A172 (cell line): ENCODE data around the gene ACTN4. TPM values are rescaled to one million over a fixed set of nuclear protein-coding genes. Genes with fewer than 3 reads are reported as not detected.

ENCODE experiments used
- DNase-seq: peaks from one replicate; pipeline ENCODE4 v3.0.0-alpha.2; 2015; ENCODE audit warnings: low spot score
- total RNA-seq: library from RNA; depleted of rRNA; stranded (reverse); fragments of >200 nt; shearing (Covaris generic); gene quantifications from 2 replicates; pipeline ENCODE4 v1.2.3, GENCODE V29; 2014

The ACTN4 gene
- total RNA-seq, 1 experiment from 2014 or later = 493 TPM

- no peak for DNase-seq
These were observed 76.1 kb downstream of the ACTN4 start for GRCh38 chr19:38723606-38723965.

- DNase-seq = no peak
These were observed 76.8 kb downstream of the ACTN4 start for GRCh38 chr19:38723990-38724854.

GRCh38 chr19:38725469-38726283 lies 78.2 kb downstream of the ACTN4 start:
- DNase-seq = no peak

- DNase-seq = no peak
These were observed 78.8 kb downstream of the ACTN4 start for GRCh38 chr19:38726284-38726673.

- DNase-seq = no peak
These were observed 79.4 kb downstream of the ACTN4 start for GRCh38 chr19:38726761-38727301.

GRCh38 chr19:38727306-38727867 lies 79.9 kb downstream of the ACTN4 start:
- no peak for DNase-seq

GRCh38 chr19:38727868-38728660 lies 80.6 kb downstream of the ACTN4 start:
- DNase-seq = peak; percentile 81

GRCh38 chr19:38728752-38729541 lies 81.5 kb downstream of the ACTN4 start:
- no peak for DNase-seq

GRCh38 chr19:38729653-38730469 lies 82.4 kb downstream of the ACTN4 start:
- DNase-seq = peak; percentile 54

- DNase-seq = no peak
These were observed 83.0 kb downstream of the ACTN4 start for GRCh38 chr19:38730470-38730730.

GRCh38 chr19:38730731-38731589 lies 83.5 kb downstream of the ACTN4 start:
- no peak for DNase-seq

GRCh38 chr19:38731654-38732301 lies 84.3 kb downstream of the ACTN4 start:
- no peak for DNase-seq

- DNase-seq = no peak
These were observed 85.7 kb downstream of the ACTN4 start for GRCh38 chr19:38733241-38733492.

GRCh38 chr19:38733493-38734175 lies 86.2 kb downstream of the ACTN4 start:
- peak; percentile 52 for DNase-seq

- no peak for DNase-seq
These were observed 86.7 kb downstream of the ACTN4 start for GRCh38 chr19:38734176-38734425.

- DNase-seq = peak; percentile 74
These were observed 87.2 kb downstream of the ACTN4 start for GRCh38 chr19:38734426-38735256.

GRCh38 chr19:38735257-38735686 lies 87.8 kb downstream of the ACTN4 start:
- DNase-seq = no peak

- DNase-seq = no peak
These were observed 88.6 kb downstream of the ACTN4 start for GRCh38 chr19:38736036-38736412.
